Lung (tissue), 12 donors: Measurements from ENCODE around the gene EPHA8. TPM values are rescaled to one million over a fixed set of nuclear protein-coding genes. Genes with fewer than 3 reads are reported as not detected.

Experiments used
- ATAC-seq: fragments of 200-7000 bp; cut with Tn5 transposase; one replicate; pipeline ENCODE4 v1.9.1; 2020; ENCODE audit warnings: moderate number of reproducible peaks; ENCODE audit not compliant: insufficient read depth, low FRiP score
- DNase-seq, 3 donors: peaks; one replicate each; pipeline ENCODE4 v3.0.0-alpha.2; 2013 to 2017
- H3K27ac ChIP-seq, 2 donors: one replicate each; pipeline ENCODE4 v1.5.1; 2013; ENCODE audit warnings: mild to moderate bottlenecking in 2 of 2, moderate library complexity in 2 of 2, control low read depth in 1 of 2, inconsistent platforms in 1 of 2, low read depth in 1 of 2, low read length in 1 of 2
- H3K27me3 ChIP-seq, 3 donors: one replicate each; pipeline ENCODE4 v1.5.1; 2013; ENCODE audit warnings: low read length in 2 of 3; ENCODE audit not compliant: control insufficient read depth in 3 of 3, insufficient read depth in 3 of 3
- H3K36me3 ChIP-seq, 4 donors: one replicate each; pipeline ENCODE4 v1.5.1; 2013; ENCODE audit warnings: low read length in 4 of 4, mild to moderate bottlenecking in 1 of 4, moderate library complexity in 1 of 4; ENCODE audit not compliant: control insufficient read depth in 4 of 4, insufficient read depth in 4 of 4
- H3K4me1 ChIP-seq, 5 donors: one replicate each; pipeline ENCODE4 v1.5.1; 2013; ENCODE audit warnings: low read length in 5 of 5, mild to moderate bottlenecking in 2 of 5, moderate library complexity in 1 of 5; ENCODE audit not compliant: control insufficient read depth in 5 of 5, insufficient read depth in 5 of 5
- H3K4me3 ChIP-seq: one replicate; pipeline ENCODE4 v1.5.1; 2013; ENCODE audit warnings: mild to moderate bottlenecking, control low read depth, moderate library complexity
- H3K9ac ChIP-seq, 2 donors: one replicate each; pipeline ENCODE4 v1.5.1; 2013; ENCODE audit warnings: low read length in 2 of 2, control low read depth in 1 of 2; ENCODE audit not compliant: insufficient read depth in 1 of 2
- H3K9me3 ChIP-seq, 4 donors: one replicate each; pipeline ENCODE4 v1.5.1; 2013; ENCODE audit warnings: low read length in 3 of 4, mild to moderate bottlenecking in 1 of 4, moderate library complexity in 1 of 4; ENCODE audit not compliant: control insufficient read depth in 4 of 4, insufficient read depth in 3 of 4
- WGBS, 2 donors: extraction: QIAGEN DNeasy Blood & Tissue Kit; methylation state at CpG; one replicate each; pipeline ENCODE4 v1.1.7; 2013; 5-methylcytosine and 5-hydroxymethylcytosine counted together
- polyA plus RNA-seq, 2 donors: library from polyadenylated mRNA; stranded (reverse); fragments of 200-250 nt; gene quantifications; one replicate each; pipeline ENCODE4 v1.2.1, GENCODE V29; 2013
- total RNA-seq, 2 donors: library from RNA; depleted of rRNA in 1 of 2; stranded (reverse); fragments of >200 nt in 1 of 2; gene quantifications; one replicate each; pipeline ENCODE4 v1.2.1, GENCODE V29; 2014 to 2021
- TF ChIP-seq, protein P1 (sequence below): IDR thresholded peaks from 2 replicates; pipeline ENCODE4 v1.5.1; 2012; ENCODE audit warnings: mild to moderate bottlenecking; ENCODE audit errors: control extremely low read depth, extremely low read depth
- donor health status: control.
- donor health status: control.
- donor health status: Bipolar disorder and iron deficiency.
- donor health status: healthy.
- donor health status: DM: yes; HTN: yes; CAD: no.

EPHA8 gene
- total and polyA plus RNA-seq, 4 donors, result 0.01 TPM; not detected in 3

- TF ChIP-seq, protein P1, sequence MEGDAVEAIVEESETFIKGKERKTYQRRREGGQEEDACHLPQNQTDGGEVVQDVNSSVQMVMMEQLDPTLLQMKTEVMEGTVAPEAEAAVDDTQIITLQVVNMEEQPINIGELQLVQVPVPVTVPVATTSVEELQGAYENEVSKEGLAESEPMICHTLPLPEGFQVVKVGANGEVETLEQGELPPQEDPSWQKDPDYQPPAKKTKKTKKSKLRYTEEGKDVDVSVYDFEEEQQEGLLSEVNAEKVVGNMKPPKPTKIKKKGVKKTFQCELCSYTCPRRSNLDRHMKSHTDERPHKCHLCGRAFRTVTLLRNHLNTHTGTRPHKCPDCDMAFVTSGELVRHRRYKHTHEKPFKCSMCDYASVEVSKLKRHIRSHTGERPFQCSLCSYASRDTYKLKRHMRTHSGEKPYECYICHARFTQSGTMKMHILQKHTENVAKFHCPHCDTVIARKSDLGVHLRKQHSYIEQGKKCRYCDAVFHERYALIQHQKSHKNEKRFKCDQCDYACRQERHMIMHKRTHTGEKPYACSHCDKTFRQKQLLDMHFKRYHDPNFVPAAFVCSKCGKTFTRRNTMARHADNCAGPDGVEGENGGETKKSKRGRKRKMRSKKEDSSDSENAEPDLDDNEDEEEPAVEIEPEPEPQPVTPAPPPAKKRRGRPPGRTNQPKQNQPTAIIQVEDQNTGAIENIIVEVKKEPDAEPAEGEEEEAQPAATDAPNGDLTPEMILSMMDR, result no peak
- H3K4me3 ChIP-seq, result no peak overlapping the region
- peaks cover 0 to 3% (median 0%) of the 10 kb centered on the region in 5 donors for H3K4me1 ChIP-seq
- H3K9me3 ChIP-seq, result no peaks in the 10 kb centered on the region
- ATAC-seq, result no peak
- no peak for DNase-seq
- peaks cover 0 to 3% (median 0%) of the 10 kb centered on the region in 3 donors for H3K27me3 ChIP-seq
- no peak overlapping the region for H3K27ac ChIP-seq
- H3K36me3 ChIP-seq, result no peaks in the 10 kb centered on the region
- H3K9ac ChIP-seq, result no peak overlapping the region
- WGBS, 2 donors, result 66 to 68% methylated on average over 7 of the region's 7 CpGs
Measured at GRCh38 chr1:22645931-22646330, 82.6 kb downstream of the EPHA8 start.

DNA sequence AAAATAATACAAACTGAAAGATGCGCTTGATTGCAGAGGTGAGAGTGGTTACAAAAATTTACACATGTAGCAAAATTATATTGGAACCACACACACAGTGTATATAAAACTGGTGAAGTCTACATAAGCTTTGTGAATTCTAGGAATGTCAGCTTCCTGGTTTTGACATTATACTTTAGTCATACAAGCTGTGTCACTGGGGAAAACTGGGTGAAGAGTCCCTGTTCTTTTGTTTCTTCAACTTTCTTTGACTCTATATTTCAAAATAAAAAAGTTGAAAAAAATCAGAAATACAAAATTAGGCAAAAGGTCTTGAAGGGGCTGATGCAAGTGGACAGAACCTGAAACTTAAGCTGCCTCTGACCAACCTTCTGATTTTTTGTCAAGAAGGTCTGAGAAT is 83.1 kb downstream of the EPHA8 start:
- Histone ChIP-seq H3K9ac (no peak overlapping the region), H3K4me3 (no peak overlapping the region), H3K27ac (no peak overlapping the region), H3K27me3 (peaks cover 0 to 3% (median 0%) of the 10 kb centered on the region in 3 donors), H3K36me3 (no peaks in the 10 kb centered on the region), H3K9me3 (no peaks in the 10 kb centered on the region), H3K4me1 (peaks cover 0 to 3% (median 0%) of the 10 kb centered on the region in 5 donors)
- DNase-seq (no peak), ATAC-seq (no peak)
- TF ChIP-seq, protein P1, result no peak
- WGBS, 2 donors, result 0% methylated on average over 1 of the region's 1 CpG

DNA sequence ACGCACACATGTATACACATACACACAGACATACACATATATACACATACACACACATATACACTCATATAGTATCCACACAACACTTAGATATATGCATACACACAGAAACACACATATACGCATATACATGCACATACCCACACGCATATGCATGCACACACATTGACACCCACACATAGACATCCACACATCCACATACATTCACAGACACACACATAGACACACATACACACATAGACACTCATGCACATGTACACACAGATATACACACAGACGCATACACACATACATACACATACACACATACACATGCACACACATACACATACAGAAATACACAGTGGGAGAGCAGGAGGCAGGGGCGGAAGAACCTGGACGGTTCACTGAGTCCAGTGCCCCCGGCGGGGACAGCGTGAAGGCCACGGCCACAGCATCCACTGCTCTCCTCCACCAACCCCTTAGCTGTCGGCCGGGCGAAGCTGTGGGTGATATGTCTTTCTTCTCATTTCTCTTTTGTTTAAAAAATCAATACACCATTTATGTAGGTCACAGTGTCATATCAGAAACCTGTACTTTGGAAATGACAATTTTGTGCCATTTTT is 86.9 kb downstream of the EPHA8 start:
- Histone ChIP-seq H3K4me3 (no peak overlapping the region), H3K4me1 (peaks cover 0 to 3% (median 0%) of the 10 kb centered on the region in 5 donors), H3K9ac (no peak overlapping the region), H3K9me3 (no peaks in the 10 kb centered on the region), H3K27ac (no peak overlapping the region), H3K36me3 (no peaks in the 10 kb centered on the region), H3K27me3 (peaks cover 0 to 3% (median 0%) of the 10 kb centered on the region in 3 donors)
- WGBS, 2 donors, result 91 to 96% methylated on average over 13 of the region's 13 CpGs
- TF ChIP-seq, protein P1, result no peak
- ATAC-seq, result no peak
- DNase-seq, result no peak
